Cerebellar nuclear complex (tissue), 1 donor: ENCODE data around the gene ZNG1A.
"Not testable (repeated sequence)": the region's sequence is repeated elsewhere in the genome, so short reads cannot be mapped to it uniquely, and the experiment has no call there.

ENCODE experiments used
- DNase-seq, 2 experiments: peaks; one replicate each; lab custom pipeline; 2025; lab: John Stamatoyannopoulos, UW

Gene ZNG1A

GRCh38 chr9:178970-179383 is at the start of gene ZNG1A:
TSS of gene ZNG1A (minus strand) at chr9:179056. CDS start at chr9:178969, 87 bp downstream.
- peak in 1 of 2 experiments; percentile 1 for DNase-seq

- no peak for DNase-seq
These were observed 49.0 kb upstream of the ZNG1A start for GRCh38 chr9:227860-228259.

GRCh38 chr9:224582-225520 is 46.0 kb upstream of the ZNG1A start:
- DNase-seq: no peak

DNA sequence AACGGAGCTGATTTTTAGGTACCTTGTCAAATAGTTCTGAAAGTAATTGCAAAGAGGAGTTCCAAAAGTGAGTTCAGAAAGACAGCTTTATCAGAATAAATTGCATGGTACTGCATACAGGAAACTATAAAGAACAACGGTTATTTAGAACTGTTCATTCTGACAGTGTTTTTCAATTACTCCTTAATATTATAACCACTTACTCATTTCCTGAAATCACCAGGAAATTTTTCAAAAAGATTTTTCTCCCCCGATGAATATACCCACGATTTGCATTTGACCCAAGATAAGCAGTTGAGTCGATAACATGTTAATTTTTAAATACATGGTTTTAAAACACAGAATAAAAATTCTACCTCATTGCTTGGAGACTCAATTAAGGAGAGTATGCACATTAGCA is 45.2 kb upstream of the ZNG1A start:
- no peak for DNase-seq

- no peak for DNase-seq
These were observed 44.3 kb upstream of the ZNG1A start for GRCh38 chr9:223152-223551.

GRCh38 chr9:221989-222776 is 43.3 kb upstream of the ZNG1A start:
- no peak for DNase-seq

DNA sequence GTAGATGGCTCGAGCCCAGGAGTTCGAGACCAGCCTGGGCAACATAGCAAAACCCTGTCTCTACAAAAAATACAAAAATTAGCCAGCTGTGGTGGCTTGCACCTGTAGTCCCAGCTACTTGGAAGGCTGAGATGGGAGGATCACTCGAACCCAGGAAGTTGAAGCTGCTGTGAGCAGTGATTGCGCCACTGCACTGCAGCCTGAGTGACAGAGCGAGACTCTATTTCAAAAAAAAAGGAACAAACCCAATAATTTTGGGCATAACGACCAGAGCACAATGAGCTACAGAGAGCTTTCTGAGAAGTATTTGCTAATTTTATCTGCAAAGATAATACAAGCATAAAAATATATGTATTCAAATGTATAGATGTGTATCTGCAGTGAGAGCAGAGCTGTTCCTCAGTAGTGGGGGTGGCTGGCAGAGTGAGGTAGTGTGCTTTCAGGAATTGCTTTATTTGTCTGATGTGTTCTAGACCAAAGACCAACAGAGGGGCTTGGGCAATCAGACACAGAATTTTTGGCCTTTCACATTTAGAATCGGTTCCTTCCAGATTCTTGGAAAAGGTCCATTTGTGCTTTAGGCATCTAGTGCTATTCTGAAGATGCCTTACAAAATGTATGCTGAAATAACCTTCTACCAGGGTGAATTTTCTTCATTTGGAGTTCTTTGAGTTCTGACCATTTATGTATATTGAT is 41.0 kb upstream of the ZNG1A start:
- no peak for DNase-seq

- not testable (repeated sequence) for DNase-seq
These were observed 40.2 kb upstream of the ZNG1A start for GRCh38 chr9:219036-219435.

GRCh38 chr9:217950-218349 is 39.1 kb upstream of the ZNG1A start:
- DNase-seq: no peak

DNA sequence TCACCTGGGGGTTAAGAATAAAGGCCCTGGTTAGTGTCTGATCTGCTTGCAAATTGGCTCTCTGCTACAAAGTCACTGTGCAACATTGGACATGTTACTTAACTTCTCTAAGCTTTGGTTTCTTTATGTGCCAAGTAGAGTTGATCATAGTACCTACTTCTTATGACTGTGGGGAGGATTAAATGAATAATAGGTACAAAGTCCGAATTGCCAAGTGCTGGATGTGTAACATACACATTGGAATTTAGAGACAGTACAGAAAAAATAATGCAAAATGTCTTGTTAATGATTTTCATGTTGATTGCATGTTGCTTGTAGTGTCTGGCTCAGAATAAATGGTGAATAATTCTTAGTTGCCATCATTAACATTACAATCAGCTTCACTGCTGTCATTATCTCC is 38.0 kb upstream of the ZNG1A start:
- DNase-seq: no peak

- DNase-seq: no peak
These were observed 36.8 kb upstream of the ZNG1A start for GRCh38 chr9:215631-216155.

DNA sequence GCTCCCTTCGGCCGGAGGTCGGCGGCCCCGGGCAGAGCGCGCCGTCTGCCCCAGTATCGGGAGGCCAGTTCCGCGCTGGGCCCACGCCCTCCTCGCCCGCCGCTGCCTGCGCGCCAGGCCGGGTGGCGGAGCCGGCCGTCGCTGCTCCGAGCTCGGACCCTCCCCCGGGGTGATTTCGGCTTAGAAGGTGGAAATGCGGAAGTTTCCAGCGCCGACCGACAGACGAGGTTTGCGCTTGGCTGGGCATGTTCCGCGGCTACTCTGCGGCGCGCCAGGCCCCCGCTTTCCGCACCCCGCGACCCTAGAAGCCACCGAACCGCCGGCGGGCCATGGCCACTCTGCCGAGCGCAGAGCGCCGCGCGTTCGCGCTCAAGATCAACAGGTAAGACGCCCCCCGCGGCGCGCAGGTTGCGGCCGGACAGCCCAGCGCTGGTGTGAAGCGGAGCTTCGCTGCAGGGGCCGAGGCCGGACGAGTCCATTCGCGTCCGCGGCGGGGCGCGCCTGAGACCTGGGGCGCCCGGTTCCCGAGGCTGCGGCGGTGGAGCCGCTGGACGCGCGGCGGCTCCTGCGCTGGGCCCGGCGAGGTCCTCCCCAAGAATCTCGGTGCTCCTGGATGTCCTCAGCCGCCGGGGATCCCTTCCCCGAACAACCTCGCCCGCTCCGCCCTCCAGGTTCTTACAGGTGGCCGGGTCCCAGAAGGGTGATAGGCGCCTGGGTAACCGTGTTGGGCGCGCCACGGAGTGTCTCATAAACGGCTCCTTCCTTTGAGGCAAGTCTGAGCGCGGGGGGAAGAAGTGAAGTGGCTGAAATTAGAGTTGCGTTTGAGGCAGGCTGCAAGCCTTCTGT is 36.0 kb upstream of the ZNG1A start, which contains the start of gene DOCK8:
Gene DOCK8, plus strand, starts transcription at position 218 of the 846 bp plus-strand sequence. Its CDS starts 112 bp downstream, at position 330.
- DNase-seq: no peak

GRCh38 chr9:214351-214647 is 35.4 kb upstream of the ZNG1A start:
- DNase-seq: no peak

- not testable (repeated sequence) for DNase-seq
These were observed 35.0 kb upstream of the ZNG1A start for GRCh38 chr9:213901-214300.

DNA sequence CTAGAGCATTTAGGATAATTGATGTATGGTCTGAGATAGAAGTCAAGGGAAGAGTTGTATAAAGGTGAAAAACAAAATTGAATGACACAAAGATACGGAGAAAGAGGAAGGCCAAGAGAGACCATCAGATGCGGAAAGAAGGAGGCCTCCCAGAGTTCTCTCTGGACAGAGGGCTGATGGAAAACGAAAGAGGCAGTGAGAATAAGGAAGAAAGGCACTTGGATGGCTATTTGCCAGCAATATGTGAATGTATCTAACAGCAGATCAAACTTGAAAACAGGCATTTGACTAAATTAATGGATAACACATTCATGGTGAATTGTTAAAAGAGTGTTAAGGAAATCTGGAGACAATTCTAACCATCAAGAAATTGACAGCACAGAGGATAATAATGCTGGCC is 33.4 kb upstream of the ZNG1A start:
- no peak for DNase-seq

GRCh38 chr9:211557-211956 is 32.7 kb upstream of the ZNG1A start:
- DNase-seq: no peak

DNA sequence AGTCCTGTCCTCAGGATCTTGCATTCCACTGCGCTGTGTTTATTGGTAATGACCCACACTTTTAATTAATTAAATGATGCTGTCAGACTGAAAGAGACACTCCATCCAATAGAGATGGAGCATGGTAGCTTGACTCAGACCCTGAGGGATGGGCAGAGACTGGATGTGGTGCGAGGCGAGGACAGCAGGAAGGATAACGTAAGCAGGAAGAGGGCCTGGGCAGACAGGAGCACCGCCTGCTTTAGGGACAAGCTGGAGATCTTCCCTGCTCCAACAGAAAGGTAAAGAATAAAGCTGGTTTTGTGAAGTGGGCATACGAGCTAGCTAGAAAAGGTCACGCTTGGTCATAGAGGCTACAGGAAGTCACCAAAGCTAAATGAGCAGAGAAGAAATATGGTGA is 32.2 kb upstream of the ZNG1A start:
- DNase-seq: no peak

DNA sequence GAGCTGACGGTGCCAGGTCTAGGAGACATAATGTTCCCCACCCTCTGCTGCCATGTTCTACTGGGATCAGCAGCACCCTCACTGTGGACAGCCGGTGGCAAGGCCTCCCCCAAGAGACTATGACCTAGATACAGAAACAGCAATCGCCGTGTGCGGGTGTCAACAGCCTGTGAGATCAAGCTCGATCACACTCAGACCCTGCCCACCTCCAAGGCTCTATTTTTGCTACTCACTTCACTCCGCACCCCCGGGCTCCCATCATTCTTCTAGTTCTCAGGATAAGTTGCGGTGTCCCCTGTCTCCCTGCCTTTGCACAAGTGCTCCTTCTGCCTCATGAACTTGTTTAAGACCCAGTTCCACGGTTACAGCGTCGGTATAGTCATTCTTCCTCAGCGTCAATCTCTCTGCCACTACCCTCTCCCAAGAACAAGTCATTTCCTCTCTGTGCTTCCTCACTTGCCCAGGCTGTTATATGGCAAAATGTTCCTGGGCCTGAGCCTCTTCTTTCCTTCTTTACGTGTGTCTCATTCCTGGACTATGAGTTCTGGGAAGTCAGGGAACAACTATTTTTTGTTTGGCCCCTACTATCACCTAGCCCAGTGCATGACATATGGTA is 30.4 kb upstream of the ZNG1A start:
- DNase-seq: no peak

- no peak for DNase-seq
These were observed 27.6 kb upstream of the ZNG1A start for GRCh38 chr9:206481-206880.

GRCh38 chr9:199601-200000 is 20.7 kb upstream of the ZNG1A start:
- not testable (repeated sequence) for DNase-seq
